Stimulated activated effector memory CD8-positive, alpha-beta T cell treated with anti-CD3 and anti-CD28 coated beads, Interleukin-12 subunit alpha, Interleukin-12 subunit beta, amount 100 ng/mL, for 72 hours (primary cell): ENCODE data around the gene PLAAT1.

ENCODE experiments used
- ATAC-seq: fragments of 150-1000 bp; cut with Tn5 transposase; 2 replicates; pipeline ENCODE4 v1.10.0; 2021
- DNase-seq, 2 donors: peaks; one replicate each; pipeline ENCODE4 v3.0.0; 2021 to 2022; ENCODE audit warnings: low spot score in 2 of 2
- H3K27ac Mint-ChIP-seq: one replicate; pipeline ENCODE4 v1.8.0; 2022; ENCODE audit warnings: mild to moderate bottlenecking, mixed read lengths
- H3K36me3 Mint-ChIP-seq: one replicate; pipeline ENCODE4 v1.8.0; 2022; ENCODE audit warnings: mild to moderate bottlenecking, mixed read lengths
- H3K4me1 Mint-ChIP-seq: one replicate; pipeline ENCODE4 v1.8.0; 2022; ENCODE audit warnings: mixed read lengths
- H3K4me3 Mint-ChIP-seq: one replicate; pipeline ENCODE4 v1.8.0; 2022; ENCODE audit warnings: mild to moderate bottlenecking, mixed read lengths
- H3K9me3 Mint-ChIP-seq: one replicate; pipeline ENCODE4 v1.8.0; 2022; ENCODE audit warnings: mixed read lengths

PLAAT1 gene

GRCh38 chr3:193236599-193236998 lies 4.4 kb upstream of the PLAAT1 start:
- ATAC-seq (no peak), DNase-seq (no peak)
- Mint-ChIP-seq H3K4me3 (no peak overlapping the region), H3K36me3 (no peaks in the 10 kb centered on the region), H3K27ac (no peak overlapping the region), H3K4me1 (no peaks in the 10 kb centered on the region), H3K9me3 (no peaks in the 10 kb centered on the region)

- Mint-ChIP-seq H3K9me3 (peaks cover 1% of the 10 kb centered on the region), H3K4me1 (no peaks in the 10 kb centered on the region), H3K36me3 (no peaks in the 10 kb centered on the region), H3K4me3 (no peak overlapping the region), H3K27ac (no peak overlapping the region)
- DNase-seq (no peak), ATAC-seq (no peak)
Observed at GRCh38 chr3:193237030-193237429, 4.0 kb upstream of the PLAAT1 start.

GRCh38 chr3:193240436-193240849 lies 579 bp upstream of the PLAAT1 start:
- H3K27ac Mint-ChIP-seq = no peak overlapping the region
- peaks cover 2% of the 10 kb centered on the region for H3K9me3 Mint-ChIP-seq
- H3K4me1 Mint-ChIP-seq = no peaks in the 10 kb centered on the region
- ATAC-seq (no peak), DNase-seq (no peak)
- no peak overlapping the region for H3K4me3 Mint-ChIP-seq
- no peaks in the 10 kb centered on the region for H3K36me3 Mint-ChIP-seq

GRCh38 chr3:193241716-193242115 lies 694 bp downstream of the PLAAT1 start:
- no peak overlapping the region for H3K27ac Mint-ChIP-seq
- no peaks in the 10 kb centered on the region for H3K36me3 Mint-ChIP-seq
- no peak for ATAC-seq
- peaks cover 2% of the 10 kb centered on the region for H3K9me3 Mint-ChIP-seq
- no peak overlapping the region for H3K4me3 Mint-ChIP-seq
- no peak for DNase-seq
- no peaks in the 10 kb centered on the region for H3K4me1 Mint-ChIP-seq

- Mint-ChIP-seq H3K9me3 (peaks cover 4% of the 10 kb centered on the region), H3K4me1 (no peaks in the 10 kb centered on the region), H3K36me3 (no peaks in the 10 kb centered on the region), H3K4me3 (no peak overlapping the region), H3K27ac (no peak overlapping the region)
- ATAC-seq = no peak
- DNase-seq = no peak
Observed at GRCh38 chr3:193243571-193243970, 2.5 kb downstream of the PLAAT1 start.

GRCh38 chr3:193248848-193249468 lies 7.9 kb downstream of the PLAAT1 start:
- Mint-ChIP-seq H3K4me3 (no peak overlapping the region), H3K9me3 (peaks cover 14% of the 10 kb centered on the region), H3K4me1 (no peaks in the 10 kb centered on the region), H3K27ac (no peak overlapping the region), H3K36me3 (no peaks in the 10 kb centered on the region)
- ATAC-seq (no peak), DNase-seq (no peak)

GRCh38 chr3:193250492-193250891 lies 9.5 kb downstream of the PLAAT1 start:
- no peak overlapping the region for H3K4me3 Mint-ChIP-seq
- H3K4me1 Mint-ChIP-seq = no peaks in the 10 kb centered on the region
- H3K27ac Mint-ChIP-seq = no peak overlapping the region
- H3K9me3 Mint-ChIP-seq = peaks cover 14% of the 10 kb centered on the region
- ATAC-seq = no peak
- H3K36me3 Mint-ChIP-seq = no peaks in the 10 kb centered on the region
- no peak for DNase-seq

- ATAC-seq = no peak
- Mint-ChIP-seq H3K4me3 (no peak overlapping the region), H3K4me1 (no peaks in the 10 kb centered on the region), H3K27ac (no peak overlapping the region), H3K36me3 (no peaks in the 10 kb centered on the region), H3K9me3 (peaks cover 8% of the 10 kb centered on the region)
- DNase-seq = no peak
Observed at GRCh38 chr3:193253986-193254660, 13.1 kb downstream of the PLAAT1 start.

GRCh38 chr3:193261970-193262369 lies 20.9 kb downstream of the PLAAT1 start:
- no peak for ATAC-seq
- H3K9me3 Mint-ChIP-seq = no peaks in the 10 kb centered on the region
- H3K4me1 Mint-ChIP-seq = no peaks in the 10 kb centered on the region
- no peak overlapping the region for H3K27ac Mint-ChIP-seq
- DNase-seq = no peak
- no peak overlapping the region for H3K4me3 Mint-ChIP-seq
- no peaks in the 10 kb centered on the region for H3K36me3 Mint-ChIP-seq

GRCh38 chr3:193262707-193263106 lies 21.7 kb downstream of the PLAAT1 start:
- ATAC-seq = no peak
- H3K36me3 Mint-ChIP-seq = no peaks in the 10 kb centered on the region
- no peaks in the 10 kb centered on the region for H3K9me3 Mint-ChIP-seq
- H3K27ac Mint-ChIP-seq = no peak overlapping the region
- H3K4me1 Mint-ChIP-seq = no peaks in the 10 kb centered on the region
- H3K4me3 Mint-ChIP-seq = no peak overlapping the region
- no peak for DNase-seq

GRCh38 chr3:193269343-193270028 lies 28.5 kb downstream of the PLAAT1 start:
- no peak overlapping the region for H3K4me3 Mint-ChIP-seq
- ATAC-seq (no peak), DNase-seq (no peak)
- H3K4me1 Mint-ChIP-seq = no peaks in the 10 kb centered on the region
- H3K27ac Mint-ChIP-seq = no peak overlapping the region
- no peaks in the 10 kb centered on the region for H3K9me3 Mint-ChIP-seq
- no peaks in the 10 kb centered on the region for H3K36me3 Mint-ChIP-seq

- Mint-ChIP-seq H3K4me1 (no peaks in the 10 kb centered on the region), H3K27ac (no peak overlapping the region), H3K4me3 (no peak overlapping the region), H3K36me3 (no peaks in the 10 kb centered on the region), H3K9me3 (no peaks in the 10 kb centered on the region)
- DNase-seq (no peak), ATAC-seq (no peak)
Observed at GRCh38 chr3:193270451-193270850, 29.4 kb downstream of the PLAAT1 start.

- Mint-ChIP-seq H3K36me3 (no peaks in the 10 kb centered on the region), H3K9me3 (no peaks in the 10 kb centered on the region), H3K27ac (no peak overlapping the region), H3K4me3 (no peak overlapping the region), H3K4me1 (no peaks in the 10 kb centered on the region)
- DNase-seq (no peak), ATAC-seq (no peak)
Observed at GRCh38 chr3:193271101-193271840, 30.2 kb downstream of the PLAAT1 start.

- Mint-ChIP-seq H3K4me3 (no peak overlapping the region), H3K36me3 (no peaks in the 10 kb centered on the region), H3K4me1 (no peaks in the 10 kb centered on the region), H3K27ac (no peak overlapping the region), H3K9me3 (peaks cover 4% of the 10 kb centered on the region)
- DNase-seq = no peak
- ATAC-seq = no peak
Observed at GRCh38 chr3:193292386-193292785, 51.4 kb downstream of the PLAAT1 start.

GRCh38 chr3:193295985-193296384 lies 55.0 kb downstream of the PLAAT1 start:
- ATAC-seq (no peak), DNase-seq (no peak)
- no peak overlapping the region for H3K4me3 Mint-ChIP-seq
- H3K9me3 Mint-ChIP-seq = peaks cover 4% of the 10 kb centered on the region
- no peak overlapping the region for H3K27ac Mint-ChIP-seq
- no peaks in the 10 kb centered on the region for H3K36me3 Mint-ChIP-seq
- H3K4me1 Mint-ChIP-seq = no peaks in the 10 kb centered on the region
